HepG2 (cell line): ENCODE data around the gene ZNF764. TPM values are rescaled to one million over a fixed set of nuclear protein-coding genes. Genes with fewer than 3 reads are reported as not detected.

Experiments
- CHCHD3 ChIP-seq: sonication (generic); formaldehyde crosslinking; IDR thresholded peaks from 2 replicates; pipeline ENCODE4 v1.8.0; 2022; ENCODE audit warnings: mild to moderate bottlenecking, missing genetic modification reagents, moderate library complexity
- GABPB1 ChIP-seq: IDR thresholded peaks from 2 replicates; pipeline ENCODE4 v1.6.1; 2016; ENCODE audit warnings: mild to moderate bottlenecking, missing genetic modification reagents, moderate library complexity, missing compliant biosample characterization
- GATAD2A ChIP-seq: IDR thresholded peaks from 2 replicates; pipeline ENCODE4 v1.6.1; 2016
- KDM3A ChIP-seq: IDR thresholded peaks from 2 replicates; pipeline ENCODE4 v1.6.1; 2018; ENCODE audit warnings: low read depth, missing compliant biosample characterization
- KDM5B ChIP-seq: sonication (generic); formaldehyde crosslinking; IDR thresholded peaks from 2 replicates; pipeline ENCODE4 v1.4.0; 2020; ENCODE audit warnings: missing genetic modification reagents, mild to moderate bottlenecking, borderline replicate concordance
- MAFF ChIP-seq: IDR thresholded peaks from 2 replicates; pipeline ENCODE4 v1.6.1; 2011; ENCODE audit warnings: low read depth, low read length, improper control_type of control experiment
- NAIF1 ChIP-seq: sonication (generic); formaldehyde crosslinking; IDR thresholded peaks from 2 replicates; pipeline ENCODE4 v1.5.0; 2020; ENCODE audit warnings: mild to moderate bottlenecking, missing genetic modification reagents, borderline replicate concordance
- NFIB ChIP-seq: sonication (generic); formaldehyde crosslinking; IDR thresholded peaks from 2 replicates; pipeline ENCODE4 v1.9.0; 2021; ENCODE audit warnings: missing genetic modification reagents, mild to moderate bottlenecking, borderline replicate concordance
- RBM22 ChIP-seq: fragments of 200-400 bp; formaldehyde crosslinking; optimal IDR thresholded peaks from 2 replicates; pipeline ENCODE3; 2017; ENCODE audit warnings: mild to moderate bottlenecking, low read length, moderate library complexity
- SIN3A ChIP-seq: IDR thresholded peaks from 2 replicates; pipeline ENCODE4 v1.6.1; 2011; ENCODE audit warnings: low read depth, mild to moderate bottlenecking, control low read depth, low read length, borderline replicate concordance
- SIX4 ChIP-seq: sonication (generic); formaldehyde crosslinking; IDR thresholded peaks from 2 replicates; pipeline ENCODE4 v1.4.0; 2020; ENCODE audit warnings: missing genetic modification reagents
- SKIL ChIP-seq: sonication (generic); formaldehyde crosslinking; IDR thresholded peaks from 2 replicates; pipeline ENCODE4 v1.8.0; 2022; ENCODE audit warnings: missing genetic modification reagents, mild to moderate bottlenecking, moderate library complexity, borderline replicate concordance
- SNAPC2 ChIP-seq: sonication (generic); formaldehyde crosslinking; IDR thresholded peaks from 2 replicates; pipeline ENCODE4 v1.8.1; 2022; ENCODE audit warnings: mild to moderate bottlenecking, missing genetic modification reagents
- SNAPC4 ChIP-seq: sonication (generic); formaldehyde crosslinking; IDR thresholded peaks from 2 replicates; pipeline ENCODE4 v1.4.0; 2020; ENCODE audit warnings: mild to moderate bottlenecking, missing genetic modification reagents
- ZMYM4 ChIP-seq: sonication (generic); formaldehyde crosslinking; IDR thresholded peaks from 2 replicates; pipeline ENCODE4 v1.8.1; 2023; ENCODE audit warnings: mild to moderate bottlenecking, missing genetic modification reagents
- ZNF562 ChIP-seq: sonication (generic); formaldehyde crosslinking; IDR thresholded peaks from 2 replicates; pipeline ENCODE4 v1.8.0; 2022; ENCODE audit warnings: missing genetic modification reagents, borderline replicate concordance
- ZNF709 ChIP-seq: sonication (generic); formaldehyde crosslinking; IDR thresholded peaks from 2 replicates; pipeline ENCODE4 v1.5.0; 2020; ENCODE audit warnings: mild to moderate bottlenecking, missing genetic modification reagents
- ZNF788 ChIP-seq: sonication (generic); formaldehyde crosslinking; IDR thresholded peaks from 2 replicates; pipeline ENCODE4 v1.5.0; 2020; ENCODE audit warnings: mild to moderate bottlenecking, missing genetic modification reagents, borderline replicate concordance
- ZSCAN25 ChIP-seq: sonication (generic); formaldehyde crosslinking; IDR thresholded peaks from 2 replicates; pipeline ENCODE4 v1.8.0; 2022; ENCODE audit warnings: mild to moderate bottlenecking, missing genetic modification reagents
- polyA plus RNA-seq, 8 experiments: library from polyadenylated mRNA; depleted of rRNA in 3 of 8; stranded (reverse) in 7 of 8; unstranded in 1 of 8; fragments of >200 nt; fragmentation: Illumina TruSeq in 4 of 8; extraction: Trizol in 4 of 8; gene quantifications; 2 replicates each; pipeline versions ENCODE4 v1.2.1 to v1.2.3, GENCODE V29; 2011 to 2016; ENCODE audit warnings: low read depth in 4 of 8, missing spikeins in 1 of 8, mixed read lengths in 1 of 8; ENCODE audit not compliant: insufficient read depth in 1 of 8
- total RNA-seq, 5 experiments: library from RNA; depleted of rRNA; stranded (reverse); fragments of >200 nt; fragmentation: Illumina TruSeq; extraction: Trizol; gene quantifications; 2 replicates each; pipeline ENCODE4 v1.2.3, GENCODE V29; 2016; ENCODE audit warnings: low read depth in 1 of 5
- TF ChIP-seq, protein P1 (sequence below): sonication (generic); formaldehyde crosslinking; IDR thresholded peaks from 2 replicates; pipeline ENCODE4 v1.4.0; 2020; ENCODE audit warnings: missing genetic modification reagents

Gene ZNF764
- total and polyA plus RNA-seq, 2 of the 13 experiments (the other 11 are each of a cell fraction or from before 2014, with no cell fraction given) = 4.1 to 9.1 TPM

DNA sequence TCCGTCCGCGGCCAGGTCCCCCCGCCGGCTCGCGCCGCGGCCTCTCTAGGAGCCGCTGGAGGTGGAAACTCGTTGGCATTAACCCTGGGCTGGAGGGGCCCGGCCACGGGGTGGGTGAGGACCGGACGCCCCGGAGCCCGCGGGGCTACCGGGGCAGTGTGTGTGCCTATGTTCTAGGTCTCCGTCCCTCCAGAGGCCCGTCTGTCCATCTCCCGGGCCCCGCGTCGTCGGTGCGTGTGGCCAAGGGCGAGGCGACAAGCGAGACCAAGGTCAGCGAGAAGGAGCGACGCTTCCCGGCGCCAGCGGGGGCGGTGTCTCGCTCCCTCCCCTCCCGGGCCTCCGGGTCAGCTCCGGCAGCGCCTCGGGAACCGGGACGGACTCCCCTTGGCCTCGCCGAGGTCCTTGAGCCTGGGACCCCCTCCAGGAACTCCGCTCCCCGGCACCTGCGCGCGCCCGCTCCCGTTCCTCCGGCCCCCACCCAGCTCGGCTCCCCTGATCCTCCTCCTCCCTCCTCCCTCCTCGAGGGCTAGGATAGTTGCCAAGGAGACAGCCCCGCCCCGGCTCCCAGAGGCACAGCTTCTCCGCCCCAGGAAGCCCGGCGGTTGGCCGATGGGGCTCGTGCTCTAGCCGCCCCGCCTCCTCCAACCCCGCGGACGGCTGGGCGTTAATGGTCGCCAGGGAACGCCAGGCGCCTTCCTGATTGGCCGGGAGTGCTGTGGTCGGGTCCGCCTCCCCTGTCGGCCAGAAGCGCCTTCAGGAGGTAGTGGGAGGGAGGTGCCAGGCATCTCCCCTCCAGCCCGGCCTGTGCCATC, 31.1 kb downstream of the ZNF764 start (continued):
- 0 out of 2 replicates have a peak, but pooled peaks have one; percentile 40 for TF ChIP-seq SNAPC4 (CRISPR knock-in tag)
- TF ChIP-seq, protein P1, sequence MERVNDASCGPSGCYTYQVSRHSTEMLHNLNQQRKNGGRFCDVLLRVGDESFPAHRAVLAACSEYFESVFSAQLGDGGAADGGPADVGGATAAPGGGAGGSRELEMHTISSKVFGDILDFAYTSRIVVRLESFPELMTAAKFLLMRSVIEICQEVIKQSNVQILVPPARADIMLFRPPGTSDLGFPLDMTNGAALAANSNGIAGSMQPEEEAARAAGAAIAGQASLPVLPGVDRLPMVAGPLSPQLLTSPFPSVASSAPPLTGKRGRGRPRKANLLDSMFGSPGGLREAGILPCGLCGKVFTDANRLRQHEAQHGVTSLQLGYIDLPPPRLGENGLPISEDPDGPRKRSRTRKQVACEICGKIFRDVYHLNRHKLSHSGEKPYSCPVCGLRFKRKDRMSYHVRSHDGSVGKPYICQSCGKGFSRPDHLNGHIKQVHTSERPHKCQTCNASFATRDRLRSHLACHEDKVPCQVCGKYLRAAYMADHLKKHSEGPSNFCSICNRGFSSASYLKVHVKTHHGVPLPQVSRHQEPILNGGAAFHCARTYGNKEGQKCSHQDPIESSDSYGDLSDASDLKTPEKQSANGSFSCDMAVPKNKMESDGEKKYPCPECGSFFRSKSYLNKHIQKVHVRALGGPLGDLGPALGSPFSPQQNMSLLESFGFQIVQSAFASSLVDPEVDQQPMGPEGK (CRISPR knock-in tag) = peak; percentile 78
- peak; percentile 59; the same call in 1 of the 2 replicates for TF ChIP-seq ZNF788
- peak; percentile 39; the same call in 1 of the 2 replicates for TF ChIP-seq SKIL (CRISPR knock-in tag)
- TF ChIP-seq SIN3A = peak; percentile 88
- peak; percentile 64; the same call in 1 of the 2 replicates for TF ChIP-seq ZNF709 (CRISPR knock-in tag)
- peak; percentile 40; the same call in 1 of the 2 replicates for TF ChIP-seq SNAPC2 (CRISPR knock-in tag)
- TF ChIP-seq MAFF = no peak
- TF ChIP-seq NAIF1 (CRISPR knock-in tag) = peak; percentile 50; the same call in 1 of the 2 replicates
- 0 out of 2 replicates have a peak, but pooled peaks have one; percentile 13 for TF ChIP-seq GATAD2A
- TF ChIP-seq ZNF562 (CRISPR knock-in tag) = no peak
- TF ChIP-seq ZMYM4 = peak; percentile 30; the same call in 1 of the 2 replicates
- peak; percentile 87 for TF ChIP-seq KDM5B (CRISPR knock-in tag)
- TF ChIP-seq NFIB (CRISPR knock-in tag) = no peak
- TF ChIP-seq SIX4 (CRISPR knock-in tag) = peak; percentile 19; the same call in 1 of the 2 replicates
- TF ChIP-seq RBM22 = no peak
- no peak; the same call in none of the 2 replicates for TF ChIP-seq ZSCAN25 (CRISPR knock-in tag)
- peak; percentile 76 for TF ChIP-seq GABPB1 (CRISPR knock-in tag)
- peak; percentile 66; the same call in 1 of the 2 replicates for TF ChIP-seq CHCHD3 (CRISPR knock-in tag)
- TF ChIP-seq KDM3A = no peak; the same call in 1 of the 2 replicates
